ENCODE data around the gene FGD3.

FGD3 gene

DNA sequence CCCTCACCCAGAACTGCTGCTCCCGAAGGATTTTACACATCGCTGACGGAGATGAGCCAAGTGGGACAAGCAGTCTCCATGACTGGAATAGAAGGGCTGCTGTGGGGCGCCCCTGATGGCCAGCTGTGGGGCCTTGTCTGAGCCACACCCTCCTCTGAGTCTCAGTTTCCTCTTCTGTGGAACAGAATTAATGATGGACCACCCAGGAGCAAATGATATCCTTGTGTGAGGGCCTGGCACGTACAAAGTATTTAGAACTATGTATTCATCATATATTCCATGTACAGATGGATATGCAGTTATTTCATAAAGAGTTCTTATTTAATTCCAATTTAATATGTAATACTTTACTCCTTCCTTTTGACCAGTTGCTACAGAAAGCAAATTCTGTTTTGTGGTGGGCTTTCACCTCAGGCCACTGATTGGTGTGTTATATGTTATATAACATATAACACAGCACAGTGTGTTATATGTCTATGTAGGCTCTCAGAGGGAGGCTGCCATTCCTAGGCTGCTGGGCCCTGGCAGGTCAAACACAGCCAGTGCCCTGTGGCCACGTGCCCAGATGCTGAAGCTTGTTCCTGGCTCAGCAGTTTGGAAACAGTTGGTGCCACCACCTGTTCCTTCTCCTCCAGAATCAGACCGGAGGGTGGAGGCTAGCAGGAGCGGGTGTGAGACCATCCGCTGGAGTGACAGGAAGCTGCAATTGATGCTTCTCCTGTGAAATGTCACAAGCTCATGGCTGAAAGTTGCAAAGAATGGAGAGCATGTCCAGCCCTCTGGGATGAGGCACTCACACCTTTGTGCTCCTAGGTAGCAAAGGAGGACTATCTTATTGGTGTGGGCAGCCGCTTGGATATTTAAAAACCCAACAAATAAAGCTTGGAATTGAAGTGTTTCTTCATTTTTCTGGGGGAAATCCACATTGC, 4.4 kb upstream of the FGD3 start:
- Histone ChIP-seq H3K27me3 (ENCODE audit: insufficient read depth, low read length) (peaks cover 13% of the 10 kb centered on the region; the same call in 1 of the 2 replicates), H3K36me3 (ENCODE audit: insufficient read depth, low read length) (no peaks in the 10 kb centered on the region), H3K9ac (ENCODE audit: low read depth, low read length) (no peak overlapping the region), H3K27ac (ENCODE audit: low read depth, low read length) (no peak overlapping the region), H3K4me3 (ENCODE audit: low read length) (no peak overlapping the region), H3K9me3 (ENCODE audit: insufficient read depth, low read depth, low read length) (no peaks in the 10 kb centered on the region), H3K4me1 (ENCODE audit: insufficient read depth, low read length) (peaks cover 3% of the 10 kb centered on the region; the same call in 1 of the 2 replicates)
- WGBS: 92% methylated on average over 9 of the region's 10 CpGs

- H3K9ac ChIP-seq (ENCODE audit: low read depth, low read length): no peak overlapping the region
- WGBS: 95% methylated on average over 8 of the region's 8 CpGs
- H3K27me3 ChIP-seq (ENCODE audit: insufficient read depth, low read length): peaks cover 20% of the 10 kb centered on the region
- H3K27ac ChIP-seq (ENCODE audit: low read depth, low read length): no peak overlapping the region
- H3K9me3 ChIP-seq (ENCODE audit: insufficient read depth, low read depth, low read length): no peaks in the 10 kb centered on the region
- H3K4me3 ChIP-seq (ENCODE audit: low read length): no peak overlapping the region
- no peaks in the 10 kb centered on the region for H3K36me3 ChIP-seq (ENCODE audit: insufficient read depth, low read length)
- H3K4me1 ChIP-seq (ENCODE audit: insufficient read depth, low read length): peaks cover 3% of the 10 kb centered on the region; the same call in 1 of the 2 replicates
Observed at GRCh38 chr9:92944921-92945320, 2.4 kb upstream of the FGD3 start.

DNA sequence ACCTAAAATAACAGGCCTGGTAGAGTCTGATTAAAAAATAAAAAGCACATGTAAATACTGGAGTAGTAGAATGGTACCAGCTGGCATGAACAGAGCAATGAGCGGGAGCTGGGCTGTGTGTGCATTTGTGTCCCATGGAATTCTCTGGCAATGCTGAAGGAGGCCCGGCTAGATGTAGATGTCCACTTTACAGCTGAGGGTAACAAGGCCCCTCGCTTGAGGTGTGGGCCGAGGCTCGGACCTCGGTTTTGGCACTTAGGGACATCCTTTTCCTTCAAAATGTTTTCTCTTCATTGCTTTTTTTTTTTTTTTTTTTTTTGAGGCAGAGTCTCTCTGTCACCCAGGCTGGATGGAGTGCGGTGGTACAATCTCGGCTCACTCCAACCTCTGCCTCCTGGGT, 1.5 kb upstream of the FGD3 start:
- Histone ChIP-seq H3K36me3 (ENCODE audit: insufficient read depth, low read length) (no peaks in the 10 kb centered on the region), H3K27me3 (ENCODE audit: insufficient read depth, low read length) (peaks cover 20% of the 10 kb centered on the region), H3K27ac (ENCODE audit: low read depth, low read length) (no peak overlapping the region), H3K9me3 (ENCODE audit: insufficient read depth, low read depth, low read length) (no peaks in the 10 kb centered on the region), H3K4me3 (ENCODE audit: low read length) (no peak overlapping the region), H3K9ac (ENCODE audit: low read depth, low read length) (no peak overlapping the region), H3K4me1 (ENCODE audit: insufficient read depth, low read length) (peaks cover 3% of the 10 kb centered on the region; the same call in 1 of the 2 replicates)
- 94% methylated on average over 8 of the region's 8 CpGs for WGBS

GRCh38 chr9:92948038-92948534, 763 bp downstream of the FGD3 start:
- Histone ChIP-seq H3K36me3 (ENCODE audit: insufficient read depth, low read length) (no peaks in the 10 kb centered on the region), H3K4me1 (ENCODE audit: insufficient read depth, low read length) (peaks cover 3% of the 10 kb centered on the region; the same call in 1 of the 2 replicates), H3K4me3 (ENCODE audit: low read length) (peak overlapping the region; percentile 52; the same call in 1 of the 2 replicates), H3K9ac (ENCODE audit: low read depth, low read length) (no peak overlapping the region), H3K27ac (ENCODE audit: low read depth, low read length) (no peak overlapping the region), H3K27me3 (ENCODE audit: insufficient read depth, low read length) (peaks cover 20% of the 10 kb centered on the region), H3K9me3 (ENCODE audit: insufficient read depth, low read depth, low read length) (no peaks in the 10 kb centered on the region)
- 91% methylated on average over 12 of the region's 12 CpGs for WGBS

DNA sequence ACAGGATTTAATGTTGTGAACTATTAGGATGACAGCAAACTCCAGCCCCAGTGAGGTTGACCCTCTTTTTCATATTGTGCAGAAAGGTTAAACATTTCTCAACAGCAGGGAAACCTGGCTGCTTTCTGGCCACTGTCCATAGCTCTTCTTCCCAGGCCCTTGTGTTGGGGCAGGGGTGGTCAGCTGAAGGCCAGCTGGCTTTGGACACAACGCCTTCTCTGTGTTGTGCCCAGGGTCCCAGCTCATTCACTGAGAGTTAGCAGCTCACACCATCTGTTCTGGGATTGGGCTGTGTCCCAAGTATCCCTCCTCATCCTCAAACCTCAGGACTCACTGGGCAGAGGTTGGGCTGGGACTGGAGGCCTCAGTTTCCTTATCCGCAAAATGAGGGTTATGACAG, 1.3 kb downstream of the FGD3 start:
- H3K4me1 ChIP-seq (ENCODE audit: insufficient read depth, low read length): peaks cover 3% of the 10 kb centered on the region; the same call in 1 of the 2 replicates
- H3K36me3 ChIP-seq (ENCODE audit: insufficient read depth, low read length): no peaks in the 10 kb centered on the region
- no peak overlapping the region for H3K4me3 ChIP-seq (ENCODE audit: low read length)
- H3K27me3 ChIP-seq (ENCODE audit: insufficient read depth, low read length): peaks cover 20% of the 10 kb centered on the region
- no peak overlapping the region for H3K9ac ChIP-seq (ENCODE audit: low read depth, low read length)
- H3K9me3 ChIP-seq (ENCODE audit: insufficient read depth, low read depth, low read length): no peaks in the 10 kb centered on the region
- 93% methylated on average over 2 of the region's 2 CpGs for WGBS
- H3K27ac ChIP-seq (ENCODE audit: low read depth, low read length): no peak overlapping the region

DNA sequence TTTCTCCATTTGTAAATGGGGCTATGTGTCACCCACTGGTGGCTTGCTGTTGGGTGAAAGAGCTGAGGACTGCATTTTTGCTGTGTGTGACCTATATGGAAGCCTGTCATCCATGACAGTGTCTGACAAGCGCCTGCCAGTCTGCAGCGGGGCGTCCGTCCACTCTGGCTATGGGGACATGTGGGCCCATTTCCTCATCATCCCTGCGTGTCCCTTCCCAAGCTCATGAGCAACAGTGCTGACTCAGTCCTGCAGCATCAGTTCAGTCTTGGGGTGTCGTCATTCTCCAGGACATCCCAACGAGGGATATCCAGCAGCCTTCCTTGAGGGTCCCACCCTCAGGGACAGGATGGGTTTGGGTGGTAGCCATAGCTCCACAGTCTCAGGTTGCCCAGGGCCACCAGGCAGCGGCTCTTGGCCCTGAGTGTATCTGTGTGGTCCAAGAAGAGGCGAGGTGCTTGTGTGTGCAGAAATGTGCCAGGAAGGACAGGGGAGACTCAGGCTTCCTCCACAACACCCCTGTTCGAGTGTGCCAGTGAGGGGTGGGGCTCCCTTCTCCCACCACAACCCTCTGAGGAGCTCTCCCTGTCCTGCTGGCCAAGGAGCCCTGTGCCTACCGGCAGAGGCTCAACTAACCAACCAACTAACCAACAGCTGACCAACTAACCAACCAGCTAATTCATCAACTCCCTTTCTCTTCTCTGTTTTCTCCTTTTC, 2.1 kb downstream of the FGD3 start:
- WGBS: 93% methylated on average over 11 of the region's 11 CpGs
- Histone ChIP-seq H3K27ac (ENCODE audit: low read depth, low read length) (no peak overlapping the region), H3K9ac (ENCODE audit: low read depth, low read length) (no peak overlapping the region), H3K4me1 (ENCODE audit: insufficient read depth, low read length) (peaks cover 3% of the 10 kb centered on the region; the same call in 1 of the 2 replicates), H3K36me3 (ENCODE audit: insufficient read depth, low read length) (no peaks in the 10 kb centered on the region), H3K27me3 (ENCODE audit: insufficient read depth, low read length) (peaks cover 20% of the 10 kb centered on the region), H3K4me3 (ENCODE audit: low read length) (no peak overlapping the region), H3K9me3 (ENCODE audit: insufficient read depth, low read depth, low read length) (no peaks in the 10 kb centered on the region)

DNA sequence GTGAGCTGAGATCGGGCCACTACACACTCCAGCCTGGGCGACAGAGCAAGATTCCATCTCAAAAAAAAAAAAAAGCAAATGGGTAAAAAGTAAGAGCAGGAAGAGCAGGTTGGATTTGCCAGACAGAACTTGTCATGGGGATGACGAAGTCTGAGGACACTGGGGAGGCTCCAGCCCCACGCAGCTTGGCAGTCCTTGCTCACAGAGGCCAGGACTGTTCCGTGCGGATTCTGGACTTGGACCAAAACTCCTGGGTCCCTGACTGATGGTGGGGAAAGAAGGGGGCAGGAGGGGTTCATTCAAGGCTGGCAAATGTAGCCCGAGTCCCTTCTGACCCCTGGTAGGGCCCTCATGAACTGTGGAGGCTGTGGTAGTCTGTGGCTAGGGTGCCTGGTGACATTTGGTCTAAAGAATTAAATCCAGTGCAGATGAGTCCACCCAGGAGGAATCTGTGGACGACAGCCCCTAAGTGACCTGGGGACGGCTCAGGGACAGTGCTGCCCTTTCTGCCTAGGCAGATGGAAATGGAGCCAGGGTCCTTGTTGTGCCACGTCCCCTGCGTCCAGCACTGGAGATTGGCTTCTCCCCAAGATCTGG, 3.1 kb downstream of the FGD3 start:
- no peaks in the 10 kb centered on the region for H3K36me3 ChIP-seq (ENCODE audit: insufficient read depth, low read length)
- no peak overlapping the region for H3K9ac ChIP-seq (ENCODE audit: low read depth, low read length)
- no peak overlapping the region for H3K27ac ChIP-seq (ENCODE audit: low read depth, low read length)
- H3K4me3 ChIP-seq (ENCODE audit: low read length): no peak overlapping the region
- H3K27me3 ChIP-seq (ENCODE audit: insufficient read depth, low read length): peaks cover 20% of the 10 kb centered on the region
- H3K4me1 ChIP-seq (ENCODE audit: insufficient read depth, low read length): peaks cover 3% of the 10 kb centered on the region; the same call in 1 of the 2 replicates
- no peaks in the 10 kb centered on the region for H3K9me3 ChIP-seq (ENCODE audit: insufficient read depth, low read depth, low read length)
- WGBS: 95% methylated on average over 11 of the region's 11 CpGs

- 86% methylated on average over 7 of the region's 9 CpGs for WGBS
- Histone ChIP-seq H3K27me3 (ENCODE audit: insufficient read depth, low read length) (peaks cover 7% of the 10 kb centered on the region), H3K9ac (ENCODE audit: low read depth, low read length) (no peak overlapping the region), H3K4me3 (ENCODE audit: low read length) (no peak overlapping the region), H3K4me1 (ENCODE audit: insufficient read depth, low read length) (no peaks in the 10 kb centered on the region), H3K27ac (ENCODE audit: low read depth, low read length) (no peak overlapping the region), H3K9me3 (ENCODE audit: insufficient read depth, low read depth, low read length) (no peaks in the 10 kb centered on the region), H3K36me3 (ENCODE audit: insufficient read depth, low read length) (no peaks in the 10 kb centered on the region)
Observed at GRCh38 chr9:92952906-92953610, 5.7 kb downstream of the FGD3 start.

DNA sequence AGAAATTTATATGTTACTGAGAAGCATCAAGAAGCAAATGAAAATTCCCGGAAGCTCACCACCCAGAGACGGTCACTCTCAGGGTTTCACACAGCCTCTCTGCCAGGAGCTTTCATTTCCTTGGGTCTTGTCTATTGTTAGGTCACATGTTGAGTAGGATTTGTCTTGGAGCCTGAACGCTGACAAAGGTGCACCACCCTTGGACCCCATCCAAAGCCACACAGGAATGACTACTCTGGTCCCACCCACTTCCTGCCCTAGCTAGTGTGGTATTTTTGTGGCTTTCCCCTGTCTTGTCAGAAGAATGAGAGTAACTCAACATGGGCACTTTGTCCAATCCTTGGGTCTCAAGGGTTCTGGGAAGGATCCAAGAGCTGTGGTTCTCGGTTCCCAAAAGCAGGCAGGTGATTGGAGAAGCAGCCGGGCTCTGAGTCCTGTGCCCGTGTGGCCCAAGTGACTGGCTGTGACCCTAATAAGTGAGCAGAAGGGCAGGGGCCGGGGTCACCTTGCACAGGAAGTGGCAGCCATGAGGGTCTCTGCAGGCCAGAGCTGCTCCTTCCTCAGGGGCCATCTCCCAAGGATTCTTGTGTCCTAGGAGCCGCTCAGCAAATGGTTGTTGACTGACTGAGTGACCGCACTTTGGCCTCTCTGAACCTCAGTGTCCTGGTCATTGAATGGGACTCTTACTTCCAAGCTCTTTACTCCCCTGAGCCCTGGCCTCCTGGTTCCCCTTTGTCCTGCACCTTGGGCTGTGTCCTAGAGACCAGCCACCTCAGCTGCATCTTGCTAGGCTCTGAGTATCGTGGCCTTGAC, 6.9 kb downstream of the FGD3 start:
- Histone ChIP-seq H3K4me3 (ENCODE audit: low read length) (no peak overlapping the region), H3K9me3 (ENCODE audit: insufficient read depth, low read depth, low read length) (no peaks in the 10 kb centered on the region), H3K27me3 (ENCODE audit: insufficient read depth, low read length) (no peaks in the 10 kb centered on the region), H3K36me3 (ENCODE audit: insufficient read depth, low read length) (no peaks in the 10 kb centered on the region), H3K9ac (ENCODE audit: low read depth, low read length) (no peak overlapping the region), H3K4me1 (ENCODE audit: insufficient read depth, low read length) (no peaks in the 10 kb centered on the region), H3K27ac (ENCODE audit: low read depth, low read length) (no peak overlapping the region)
- 85% methylated on average over 10 of the region's 10 CpGs for WGBS

DNA sequence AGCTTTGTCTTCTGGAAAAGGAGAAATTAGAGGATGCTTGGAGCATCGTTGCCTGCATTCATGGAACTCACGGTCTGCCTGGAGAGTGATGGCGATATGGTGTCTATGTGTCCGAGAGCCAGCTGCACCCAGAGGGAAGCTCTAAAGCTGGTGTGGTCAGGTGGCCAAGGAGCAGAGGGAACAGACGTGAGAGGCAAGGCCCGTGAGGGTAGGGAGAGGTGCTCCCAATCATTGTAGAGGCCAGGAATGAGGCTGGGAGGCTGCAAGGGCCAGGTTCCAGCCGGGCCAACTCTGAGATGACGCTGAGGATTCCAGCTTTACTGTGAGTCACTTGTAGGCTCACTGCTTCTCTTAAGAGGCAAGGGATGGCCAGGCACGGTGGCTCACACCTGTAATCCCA, 7.6 kb downstream of the FGD3 start:
- H3K4me3 ChIP-seq (ENCODE audit: low read length): no peak overlapping the region
- no peaks in the 10 kb centered on the region for H3K27me3 ChIP-seq (ENCODE audit: insufficient read depth, low read length)
- H3K9ac ChIP-seq (ENCODE audit: low read depth, low read length): no peak overlapping the region
- H3K27ac ChIP-seq (ENCODE audit: low read depth, low read length): no peak overlapping the region
- WGBS: 92% methylated on average over 9 of the region's 9 CpGs
- H3K36me3 ChIP-seq (ENCODE audit: insufficient read depth, low read length): no peaks in the 10 kb centered on the region
- no peaks in the 10 kb centered on the region for H3K4me1 ChIP-seq (ENCODE audit: insufficient read depth, low read length)
- H3K9me3 ChIP-seq (ENCODE audit: insufficient read depth, low read depth, low read length): no peaks in the 10 kb centered on the region
